ENCODE data around the gene LRRC46.

The LRRC46 gene

DNA sequence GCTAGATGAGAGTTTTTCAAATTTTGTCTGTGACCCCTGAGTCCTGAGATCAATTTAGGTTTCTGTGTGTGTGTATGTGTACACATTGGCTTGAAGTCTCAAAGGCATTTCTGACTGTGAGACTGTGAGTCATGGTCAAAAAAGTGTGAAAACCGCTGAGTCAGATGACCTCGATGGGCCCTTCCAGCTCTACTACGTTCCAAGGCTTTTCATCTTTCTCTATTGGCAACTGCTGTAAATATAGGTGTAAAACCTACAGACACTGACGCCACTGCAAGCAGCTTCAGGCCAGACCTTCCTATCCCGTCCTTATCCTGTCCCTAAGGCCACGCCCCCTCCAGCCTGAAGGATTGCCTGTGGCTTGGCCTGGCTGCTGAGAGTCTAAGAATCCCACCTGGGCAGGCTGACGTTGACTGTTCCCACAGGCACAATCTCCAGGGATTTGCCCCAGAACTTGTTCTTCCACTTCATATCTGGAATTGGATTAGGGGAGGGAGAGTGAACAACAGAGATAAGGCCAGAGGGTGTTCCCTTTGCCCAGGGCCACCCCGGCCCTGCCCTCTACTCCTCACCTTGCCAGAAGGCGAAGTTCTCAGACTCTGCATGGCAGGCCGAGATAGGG, 21.2 kb upstream of the LRRC46 start:
- DNase-seq: no peak

DNA sequence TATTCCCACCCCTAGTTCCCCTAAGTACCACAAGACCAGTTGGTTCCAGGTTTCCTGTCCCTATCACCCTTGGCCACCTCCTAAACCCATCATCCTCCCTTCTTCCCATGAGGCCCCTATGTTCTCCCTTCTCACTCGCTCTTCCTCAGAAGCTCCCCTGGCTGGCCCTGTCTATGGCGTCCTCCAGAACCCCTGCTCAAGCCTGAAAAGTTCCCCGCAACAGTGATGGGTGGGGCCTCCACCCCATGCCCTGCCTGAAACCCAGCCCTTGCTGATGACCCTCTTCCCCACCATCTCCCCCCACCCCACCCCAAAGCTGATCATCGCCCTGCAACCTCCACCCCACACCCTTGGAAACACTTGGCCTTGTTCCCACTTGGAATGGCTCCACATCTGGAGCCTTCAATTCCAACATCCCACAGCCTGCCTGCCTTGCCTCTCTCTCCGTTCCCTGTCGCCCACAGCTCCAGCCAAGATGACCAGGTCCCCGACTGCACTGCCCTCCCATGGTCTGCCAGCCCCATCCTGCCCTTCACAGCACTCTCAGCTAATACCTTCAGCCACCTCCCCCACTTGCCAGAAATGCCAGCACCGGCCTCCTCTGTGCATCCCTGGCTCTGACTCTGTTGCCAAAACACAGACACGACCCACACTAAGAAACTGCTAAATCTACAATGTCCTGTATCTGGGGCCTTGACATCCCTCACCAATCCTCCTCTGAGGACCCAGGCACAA, 20.4 kb upstream of the LRRC46 start:
- no peak for DNase-seq

DNA sequence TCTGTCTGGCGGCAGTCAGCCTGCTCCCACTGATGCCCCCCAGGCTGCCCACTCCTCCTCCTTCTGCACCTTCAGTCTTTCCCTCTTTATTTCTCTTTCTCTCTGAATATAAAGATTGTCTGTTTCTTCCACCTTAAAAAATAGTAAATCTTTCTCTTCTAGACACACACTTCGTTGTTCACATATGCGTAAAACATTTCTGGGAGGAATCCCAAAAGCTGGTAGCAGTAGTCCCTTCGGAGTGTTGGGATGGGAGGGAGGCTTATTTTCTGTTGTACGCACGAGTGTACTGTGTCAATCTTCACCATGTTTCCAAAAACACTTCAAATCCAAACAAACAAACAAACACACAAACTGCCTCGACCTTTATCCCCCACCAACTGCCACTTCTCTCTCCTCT, 19.8 kb upstream of the LRRC46 start:
- no peak for DNase-seq

DNA sequence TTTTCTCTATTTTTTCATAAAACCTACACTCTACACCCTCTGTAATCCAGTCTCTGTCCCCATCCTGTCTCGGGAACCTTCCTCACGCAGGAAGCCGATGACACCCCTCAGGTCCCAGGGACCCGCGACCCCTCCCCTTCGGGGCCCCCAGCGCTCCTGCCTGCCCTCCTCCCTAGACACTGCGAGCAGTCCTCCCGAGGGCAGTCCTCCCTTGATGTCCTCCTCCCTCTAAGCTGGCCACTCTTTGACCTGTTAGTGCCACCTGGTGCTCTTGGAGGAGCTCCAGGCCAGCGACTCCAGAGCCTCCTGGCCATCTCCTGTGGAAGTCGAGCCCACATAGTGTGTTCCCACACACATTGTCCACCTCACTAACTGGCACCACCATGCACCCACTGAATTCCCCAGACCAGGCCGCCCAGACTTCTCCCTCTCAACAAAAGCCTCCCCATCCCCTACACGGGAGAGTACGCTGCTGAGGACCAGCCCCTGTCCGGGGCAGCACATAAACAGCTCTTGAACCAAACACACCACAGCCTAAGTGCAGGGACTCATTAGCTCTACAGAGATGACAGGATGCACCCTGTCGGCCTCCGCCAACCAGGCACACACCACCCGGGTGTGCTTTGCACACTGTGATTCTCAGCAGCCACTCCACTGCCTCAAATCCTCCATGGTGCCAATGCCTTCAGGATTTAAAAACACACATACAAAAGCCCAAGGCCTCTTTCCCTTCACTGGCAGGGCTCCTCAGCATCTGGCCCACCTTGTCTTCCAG, 19.1 kb upstream of the LRRC46 start:
- DNase-seq: no peak

DNA sequence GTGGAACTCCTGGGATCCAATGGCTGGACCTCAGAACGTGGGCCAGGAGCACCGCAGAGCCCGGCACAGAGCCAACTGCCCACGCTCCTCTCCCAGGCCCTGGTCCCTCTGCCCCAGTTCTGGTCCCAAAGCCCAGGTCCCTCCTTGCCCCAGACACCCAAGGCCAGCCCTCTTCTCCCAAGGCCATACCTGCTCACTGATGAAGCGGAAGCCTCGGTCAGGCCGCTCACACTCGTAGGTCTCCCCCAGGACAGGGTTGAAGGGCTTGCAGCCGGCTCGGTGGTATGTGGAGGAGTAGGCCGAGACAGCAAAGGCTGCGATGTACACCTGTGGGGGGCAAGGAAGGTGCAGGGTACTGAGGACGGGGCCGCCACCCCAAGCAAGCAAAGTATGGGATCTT, 18.4 kb upstream of the LRRC46 start:
- DNase-seq: no peak

DNA sequence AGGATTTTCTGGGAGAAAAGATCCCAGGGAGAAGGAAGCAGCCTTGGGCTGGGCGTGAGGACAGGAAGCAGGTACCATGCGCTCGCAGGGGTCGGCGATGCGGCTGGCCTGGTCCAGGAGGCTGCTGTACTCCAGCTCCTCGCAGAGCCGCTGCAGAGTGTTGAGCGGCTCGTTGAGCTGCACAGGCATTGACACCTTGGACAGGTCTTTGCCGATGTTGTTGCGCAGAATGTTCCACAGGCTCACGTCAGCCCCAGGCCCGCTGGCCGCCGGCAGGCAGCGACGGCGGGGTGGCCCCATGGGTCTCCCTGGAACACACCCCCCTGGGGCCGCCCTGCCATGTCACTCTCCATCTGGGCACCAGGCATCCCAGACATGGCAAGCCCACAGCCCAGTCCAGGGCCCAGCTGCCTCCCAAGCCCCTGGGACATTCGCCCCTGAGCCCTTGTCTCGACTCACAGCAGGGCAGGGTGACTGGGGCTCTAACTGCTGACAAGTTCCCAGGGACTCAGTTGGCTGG, 17.9 kb upstream of the LRRC46 start:
- DNase-seq: no peak

DNA sequence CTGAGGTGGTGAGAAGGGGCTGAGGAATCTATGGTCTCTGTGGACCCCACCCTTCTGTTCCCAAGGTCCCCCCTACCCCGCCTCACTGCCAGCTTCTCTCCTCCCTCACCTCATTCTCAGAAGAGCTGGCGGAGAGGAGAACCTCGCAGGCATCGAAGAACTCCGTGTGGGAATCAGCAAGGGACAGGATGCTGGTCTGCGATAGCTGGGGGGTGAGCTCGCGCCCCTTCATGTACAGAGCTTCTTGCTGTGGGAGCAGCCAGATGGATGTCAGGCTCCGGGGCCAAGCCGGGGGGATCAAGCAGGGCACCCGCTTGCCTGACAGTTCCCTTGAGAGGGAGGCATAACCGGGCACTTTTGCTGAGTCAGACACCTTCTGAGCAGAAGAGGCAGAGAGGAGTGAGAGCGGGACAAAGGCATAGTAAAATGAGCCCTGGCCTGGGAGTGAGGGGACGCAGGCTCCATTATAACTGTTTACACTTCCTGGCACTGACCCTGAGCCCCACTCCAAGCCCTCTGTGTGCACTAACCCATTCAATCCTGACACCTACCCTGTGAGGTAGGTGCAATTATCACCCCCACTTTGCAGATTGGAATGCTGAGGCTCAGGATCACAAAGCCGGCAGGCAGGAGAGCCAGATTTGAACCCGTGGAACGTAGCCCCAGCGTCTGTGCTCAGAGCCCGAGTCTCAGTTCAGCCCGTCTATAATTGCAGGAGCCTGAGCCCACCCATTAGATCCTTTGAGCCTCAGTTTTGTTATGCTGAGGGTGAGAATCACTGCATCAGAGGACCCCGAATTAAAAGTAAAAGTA, 16.2 kb upstream of the LRRC46 start:
- no peak for DNase-seq

DNA sequence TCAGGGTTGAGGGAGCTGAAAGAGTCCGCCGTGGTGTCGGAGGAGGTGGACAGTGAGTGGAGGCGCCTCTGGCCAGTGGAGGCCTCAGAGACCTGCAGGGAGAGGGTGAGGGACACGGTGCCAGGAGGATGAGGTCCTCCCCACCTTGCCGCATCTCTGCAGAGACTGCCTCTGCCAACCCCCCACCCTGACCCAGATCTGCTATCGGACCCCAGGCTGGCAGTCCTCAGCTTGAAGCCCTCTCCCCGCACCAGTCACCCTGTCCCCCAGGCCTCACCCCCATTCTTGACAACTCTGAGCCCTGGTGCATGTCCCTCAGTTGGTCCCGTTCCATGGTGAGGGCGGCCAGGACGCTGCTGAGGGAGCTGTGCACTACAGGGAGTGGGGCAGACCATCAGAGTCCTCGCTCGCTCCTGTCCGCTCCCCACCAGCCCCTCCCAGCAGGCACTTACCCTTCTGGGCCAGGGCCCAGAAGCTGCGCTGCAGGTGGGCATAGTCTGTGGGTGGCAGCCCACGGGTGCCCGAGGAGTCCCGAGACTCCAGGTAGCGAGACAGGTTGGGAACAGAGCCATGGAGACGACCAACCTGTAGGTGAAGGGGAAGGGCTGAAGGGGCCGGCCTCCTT, 15.2 kb upstream of the LRRC46 start:
- DNase-seq: no peak

DNA sequence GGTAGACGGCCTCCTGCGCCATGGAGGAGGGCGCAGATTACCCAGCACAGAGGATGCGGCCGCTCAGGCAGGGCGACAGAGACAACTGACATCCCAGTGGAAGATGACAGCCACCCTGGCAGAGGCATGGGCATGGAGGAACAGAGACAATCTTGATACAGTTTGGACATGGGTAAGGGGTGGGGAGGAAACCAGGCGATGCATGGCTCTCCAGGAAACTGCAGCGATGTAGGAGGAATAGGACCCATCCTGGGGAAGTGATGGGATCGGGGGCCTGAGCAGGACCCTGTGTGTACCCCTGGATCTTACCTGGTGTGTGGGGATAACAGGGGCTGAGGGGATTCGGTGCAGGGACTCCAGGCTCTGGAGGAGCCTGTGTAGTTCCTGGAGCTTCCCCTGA, 14.5 kb upstream of the LRRC46 start:
- no peak for DNase-seq

DNA sequence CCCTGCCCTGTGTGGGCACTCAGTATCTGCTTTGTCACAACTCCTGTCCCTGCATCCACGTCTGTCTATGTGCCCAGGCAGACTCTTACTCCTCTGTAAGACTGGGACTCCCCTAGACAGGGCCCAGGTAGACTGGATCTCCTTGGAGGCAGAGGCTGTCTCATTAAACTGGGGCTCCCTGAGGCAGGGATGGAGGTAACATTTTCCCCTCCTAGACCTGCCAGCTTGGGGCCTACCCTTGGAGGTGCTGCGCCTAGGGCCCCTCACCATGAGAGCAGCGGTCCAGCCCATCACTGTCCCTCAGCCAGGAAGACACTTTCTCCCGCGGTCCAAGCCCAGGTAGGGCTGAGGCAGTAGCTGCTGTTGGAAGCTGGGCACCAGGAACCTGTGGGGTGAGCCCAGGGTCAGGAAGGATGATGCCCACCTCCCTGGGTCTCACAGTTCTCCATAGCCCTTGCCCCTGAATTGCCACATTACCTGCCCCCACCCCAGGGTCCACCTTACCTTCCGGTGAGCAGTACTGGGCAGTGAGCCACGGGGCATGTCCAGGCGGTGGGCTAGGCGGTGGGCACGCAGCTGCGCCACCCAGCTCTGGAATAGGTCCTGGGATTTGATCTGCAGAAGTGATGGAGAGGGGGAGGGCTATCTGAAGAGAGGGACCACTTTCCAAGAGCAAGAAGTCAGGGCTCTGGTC, 13.3 kb upstream of the LRRC46 start:
- DNase-seq: no peak

DNA sequence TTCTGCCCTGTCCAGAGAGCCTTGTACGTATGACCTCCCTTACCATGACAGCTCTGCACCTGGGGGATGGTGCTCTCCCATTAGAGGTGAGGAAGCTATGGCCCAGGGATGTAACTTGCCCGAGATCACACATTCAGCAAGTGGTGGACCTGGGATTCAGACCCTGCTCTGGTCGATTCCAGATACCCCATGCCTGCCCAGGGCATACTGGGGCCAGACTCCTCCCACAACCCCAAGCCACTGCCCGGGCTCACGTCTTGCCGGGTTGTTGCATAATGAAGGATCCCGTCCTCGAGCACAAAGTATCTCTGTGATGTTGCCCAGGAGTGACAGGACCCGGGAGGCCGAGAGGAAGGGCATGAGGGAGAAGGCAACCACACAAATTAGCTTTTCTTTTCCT, 12.0 kb upstream of the LRRC46 start:
- no peak for DNase-seq

DNA sequence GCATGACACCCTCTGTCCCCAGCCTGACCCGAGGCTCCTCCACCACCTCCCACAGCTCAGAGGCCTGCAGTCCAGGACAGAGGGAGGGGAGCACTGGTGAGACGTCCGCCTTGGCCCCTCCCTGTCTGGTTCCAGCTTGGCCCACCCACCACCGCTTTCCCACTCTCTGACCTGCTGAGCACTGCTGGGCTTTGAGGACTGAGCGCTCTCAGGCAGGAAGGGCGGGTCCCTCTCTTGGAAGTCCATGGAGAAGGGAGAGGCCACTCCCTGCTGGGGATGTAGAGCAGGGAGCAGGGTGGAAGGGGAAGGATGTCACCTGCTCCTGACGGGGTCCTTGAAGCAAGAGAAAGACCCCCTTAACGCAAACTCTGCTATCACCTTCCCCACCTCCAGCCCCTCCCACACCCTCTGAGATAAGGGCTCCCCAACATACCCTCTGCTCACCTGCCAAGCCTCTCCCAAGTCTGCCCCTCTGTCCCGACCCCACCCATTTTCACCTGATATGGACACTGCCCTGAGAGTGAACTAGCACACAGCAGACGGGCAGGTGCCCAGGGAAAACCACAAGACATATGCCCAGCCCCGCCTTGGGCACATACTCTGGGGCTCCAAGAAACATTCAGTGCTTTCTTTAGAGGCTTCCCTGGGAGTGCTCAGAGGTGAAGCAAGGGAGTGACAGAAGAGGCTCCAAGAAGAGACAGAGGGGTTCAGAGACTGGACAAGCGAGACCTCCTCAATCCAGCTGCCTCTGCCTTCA, 11.3 kb upstream of the LRRC46 start:
- DNase-seq: no peak

DNA sequence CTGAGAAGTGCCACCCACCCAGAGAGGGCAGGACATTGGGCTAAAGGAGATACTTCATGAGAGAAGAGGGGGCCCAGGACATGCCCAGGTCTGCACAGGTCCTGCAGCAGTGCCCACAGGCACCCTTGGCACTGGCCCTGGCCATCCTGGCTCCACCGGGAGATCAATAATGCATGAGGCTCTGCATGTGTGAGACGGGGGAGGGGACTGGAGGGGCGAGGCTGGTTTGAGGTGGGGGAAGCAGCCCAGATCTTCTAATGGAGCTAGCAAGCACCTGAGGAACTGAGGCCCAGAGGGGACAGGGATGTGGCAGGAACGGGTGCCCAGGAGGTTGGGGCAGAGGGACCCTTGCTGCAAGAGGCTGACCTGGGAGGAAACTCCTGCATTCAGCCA, 10.4 kb upstream of the LRRC46 start:
- DNase-seq: no peak

DNA sequence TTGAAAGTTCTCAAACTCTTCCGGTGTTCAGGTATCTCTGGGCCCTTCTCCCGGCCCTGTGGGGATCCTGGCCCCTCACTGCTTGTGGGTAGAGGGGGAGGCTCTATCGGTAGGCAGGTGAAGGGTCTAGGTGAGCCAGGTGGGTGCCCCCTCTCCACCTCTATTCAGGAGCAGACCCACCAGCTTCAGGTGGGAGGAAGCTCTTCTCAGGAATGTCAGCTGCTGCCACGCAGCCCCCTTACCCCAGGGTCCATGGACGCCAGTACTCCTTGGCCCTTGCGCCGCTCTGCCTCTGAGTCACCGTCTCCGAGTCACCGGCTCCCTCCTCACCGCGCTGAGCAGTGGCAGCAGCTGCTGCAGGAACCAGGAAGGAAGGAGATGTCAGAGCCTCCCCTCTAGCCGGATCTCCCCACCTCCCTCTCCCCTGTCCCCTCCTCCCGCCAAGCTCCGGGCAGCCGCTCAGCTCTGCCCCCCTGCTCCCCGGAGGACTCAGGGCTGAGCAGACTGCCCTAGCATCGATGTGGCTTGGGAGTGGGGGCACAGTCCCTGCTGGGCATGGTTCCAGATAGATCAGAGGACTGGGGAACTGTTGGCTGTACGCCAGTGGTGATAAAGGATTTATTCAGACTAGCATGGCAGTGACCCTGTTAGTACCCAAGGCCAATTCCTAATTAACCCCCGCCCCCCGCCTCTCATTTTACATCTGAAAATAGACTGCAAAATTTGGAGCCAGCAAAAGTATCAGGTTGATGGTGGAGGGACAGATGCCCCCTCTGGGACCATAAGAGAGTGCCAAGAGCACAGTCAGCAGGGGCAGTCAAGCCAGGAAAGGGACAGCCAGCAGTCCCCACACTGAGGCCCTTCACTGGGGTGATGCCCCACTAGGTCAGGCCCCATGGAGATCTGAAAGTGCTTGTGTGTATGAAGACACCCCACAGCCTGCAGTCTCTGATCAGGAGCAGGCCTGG, 9.8 kb upstream of the LRRC46 start, which contains the start of gene OSBPL7:
Gene OSBPL7, minus strand, starts transcription at position 371 of the 968 bp plus-strand sequence. CDS start 1,516 bp downstream, outside the sequence.
- peak; percentile 93 for DNase-seq

DNA sequence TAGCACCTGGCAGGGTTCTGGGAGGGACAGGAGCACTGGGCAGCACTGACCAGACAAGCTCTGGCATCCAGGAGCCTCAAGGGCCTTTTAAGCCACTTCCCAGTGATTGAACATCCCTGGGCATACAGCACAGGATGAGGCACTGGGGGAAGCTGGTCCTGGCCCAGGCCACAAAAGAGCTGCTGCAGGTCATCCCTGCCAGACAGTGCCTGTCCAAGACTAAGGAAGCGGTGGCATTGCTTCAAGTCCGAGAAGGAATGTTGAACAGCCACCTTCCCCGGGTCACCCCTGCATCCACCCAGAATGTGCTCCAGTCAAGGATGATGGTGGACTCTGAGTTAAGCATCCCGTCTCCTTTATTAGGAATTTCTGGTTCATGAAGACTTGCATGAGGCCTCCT, 8.7 kb upstream of the LRRC46 start:
- DNase-seq: no peak

DNA sequence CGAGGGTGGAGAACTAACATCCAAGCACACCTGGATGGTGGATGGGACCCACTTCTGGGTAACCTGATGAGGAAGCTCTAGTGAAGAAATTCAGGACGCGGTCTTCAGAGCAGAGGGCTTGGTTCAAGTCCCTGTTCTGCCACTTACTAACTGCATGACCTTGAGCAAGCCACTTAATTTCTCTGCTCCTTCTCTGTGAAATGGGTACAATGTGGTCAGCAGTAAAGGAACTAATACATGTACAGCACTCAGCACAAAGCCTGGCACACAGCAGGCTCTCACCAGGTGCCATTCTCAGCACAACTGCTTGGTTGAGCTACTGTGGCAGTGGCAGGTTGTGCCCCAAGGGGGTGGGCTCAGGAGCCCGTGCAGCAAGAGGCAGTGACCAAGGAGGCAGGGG, 8.0 kb upstream of the LRRC46 start:
- DNase-seq: no peak

DNA sequence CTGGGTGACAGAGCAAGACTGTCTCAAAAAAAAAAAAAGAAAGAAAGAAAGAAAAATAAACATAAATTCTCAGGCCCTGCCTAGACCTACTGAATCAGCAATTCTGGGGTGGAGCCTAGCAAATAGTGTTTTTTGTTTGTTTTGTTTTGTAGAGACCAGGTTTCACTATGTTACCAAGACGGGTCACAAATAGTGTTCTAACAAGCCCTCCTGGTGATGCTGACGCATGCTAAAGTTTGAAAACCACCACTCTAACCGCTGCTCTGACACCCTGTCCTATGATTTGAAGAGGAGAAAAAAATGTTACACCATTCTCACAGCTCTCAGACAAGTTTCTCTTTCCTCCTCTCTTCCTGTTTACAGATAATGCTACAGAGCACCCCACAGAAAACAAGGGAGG, 1.6 kb upstream of the LRRC46 start:
- no peak for DNase-seq

DNA sequence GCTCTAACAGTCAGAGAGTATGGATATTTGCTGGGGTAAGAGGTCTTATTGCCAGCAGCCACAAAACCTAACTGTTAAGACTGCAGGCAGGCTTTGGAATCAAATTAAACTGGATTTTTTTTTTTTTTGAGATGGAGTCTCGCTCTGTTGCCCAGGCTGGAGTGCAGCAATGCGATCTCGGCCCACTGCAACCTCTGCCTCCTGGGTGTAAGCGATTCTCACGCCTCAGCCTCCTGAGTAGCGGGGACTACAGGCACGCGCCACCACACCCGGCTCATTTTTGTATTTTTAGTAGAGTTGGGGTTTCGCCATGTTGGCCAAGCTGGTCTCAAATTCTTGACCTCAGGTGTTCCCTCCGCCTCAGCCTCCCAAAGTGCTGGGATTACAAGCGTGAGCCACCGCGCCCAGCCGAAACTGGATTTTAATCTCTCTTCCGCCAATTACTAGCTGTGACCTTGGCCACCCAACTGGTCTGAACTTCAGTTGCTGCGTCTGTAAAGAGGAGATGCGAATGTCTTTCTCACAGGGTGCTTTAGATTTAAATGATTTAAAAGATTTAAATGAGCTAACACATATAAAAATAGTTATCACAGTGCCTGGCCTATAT, 971 bp upstream of the LRRC46 start:
- no peak for DNase-seq

DNA sequence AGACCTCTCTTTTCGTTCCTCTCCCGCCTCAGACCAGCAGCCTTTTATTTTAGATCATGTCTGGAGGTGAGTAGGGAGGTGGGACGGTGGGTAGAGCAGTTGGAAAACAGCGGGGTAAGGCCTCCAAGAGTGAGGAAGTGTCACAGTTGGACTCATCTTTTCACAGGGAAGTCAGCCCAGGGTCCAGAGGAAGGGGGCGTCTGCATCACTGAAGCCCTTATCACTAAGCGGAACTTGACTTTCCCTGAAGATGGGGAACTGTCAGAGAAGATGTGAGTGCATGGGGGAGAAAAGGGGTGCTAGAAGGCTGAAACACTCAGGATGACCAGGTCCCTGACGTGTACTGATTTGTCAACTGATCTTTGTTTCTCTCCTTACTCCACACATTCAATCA, 461 bp downstream of the LRRC46 start:
- DNase-seq: no peak

Data from NCI-H1092 treated with DMSO at 0.1 percent for 48 hours (cell line).